ENCODE measurements around the gene SNRPB.
A peak's percentile ranks its signal among the peaks of the same experiment; 100 is the strongest.

The SNRPB gene

DNA sequence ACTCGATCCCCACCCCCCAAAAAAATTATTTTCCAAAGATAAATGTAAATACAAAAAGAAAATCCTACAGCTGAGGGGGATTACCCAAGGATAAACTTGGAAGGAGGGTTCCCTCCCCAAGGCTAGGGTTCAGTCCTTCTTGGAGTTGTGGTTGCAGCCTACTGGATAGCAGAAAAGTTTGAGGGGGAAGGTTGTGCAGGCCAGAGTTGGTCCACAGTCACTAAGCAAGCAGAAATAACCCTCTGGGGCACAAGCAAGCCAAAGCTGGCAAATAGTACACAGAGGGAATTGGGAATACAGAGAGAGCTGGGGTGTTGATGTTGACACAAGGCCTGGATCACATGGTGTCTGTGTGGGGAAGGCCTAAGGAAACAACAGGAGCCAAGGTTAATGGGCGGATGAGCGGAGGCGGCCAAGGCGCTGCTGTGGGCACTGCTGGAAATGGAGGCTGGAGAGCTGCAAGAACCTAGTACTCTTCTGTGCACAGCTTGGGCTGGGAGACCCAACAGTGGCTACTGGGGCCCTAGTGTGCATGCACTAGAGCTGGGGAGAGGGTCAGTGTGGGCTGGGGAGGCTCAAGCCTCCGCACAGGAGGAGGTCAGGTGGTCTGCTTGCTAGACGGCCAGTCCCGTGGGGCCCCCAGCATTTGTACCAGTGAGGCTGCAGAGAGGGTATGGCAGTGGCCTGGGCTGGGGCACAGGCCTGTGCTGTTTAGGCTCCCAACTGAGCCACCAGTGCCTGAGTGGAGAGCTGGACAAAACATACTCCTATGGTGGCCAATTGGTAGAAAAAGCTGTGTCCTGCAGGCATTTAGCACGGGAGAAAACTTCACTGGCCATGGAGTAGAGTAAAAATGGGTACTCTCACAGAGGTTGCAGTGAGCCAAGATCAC is 5.5 kb upstream of the SNRPB start:
- no peak overlapping the region for H3K27ac ChIP-seq (ENCODE audit: low read length)
- no peak overlapping the region for H3K4me3 ChIP-seq (ENCODE audit: low read length)
- no peak for DNase-seq (ENCODE audit: low read depth, low spot score)
- no peaks in the 10 kb centered on the region for H3K27me3 ChIP-seq (ENCODE audit: control insufficient read depth, insufficient read depth, low read length)
- no peaks in the 10 kb centered on the region for H3K9me3 ChIP-seq (ENCODE audit: control insufficient read depth, insufficient read depth, low read length)
- H3K4me1 ChIP-seq (ENCODE audit: control insufficient read depth, insufficient read depth, low read length): no peaks in the 10 kb centered on the region
- no CpG with 5 or more reads among the region's 9 CpGs for WGBS (ENCODE audit: insufficient coverage, insufficient read length)
- H3K36me3 ChIP-seq (ENCODE audit: control insufficient read depth, insufficient read depth, low read length): no peaks in the 10 kb centered on the region

- Histone ChIP-seq H3K4me3 (ENCODE audit: low read length) (no peak overlapping the region), H3K27me3 (ENCODE audit: control insufficient read depth, insufficient read depth, low read length) (no peaks in the 10 kb centered on the region), H3K27ac (ENCODE audit: low read length) (no peak overlapping the region), H3K4me1 (ENCODE audit: control insufficient read depth, insufficient read depth, low read length) (no peaks in the 10 kb centered on the region; the same call in 1 of the 2 replicates), H3K36me3 (ENCODE audit: control insufficient read depth, insufficient read depth, low read length) (no peaks in the 10 kb centered on the region), H3K9me3 (ENCODE audit: control insufficient read depth, insufficient read depth, low read length) (no peaks in the 10 kb centered on the region)
- WGBS (ENCODE audit: insufficient coverage, insufficient read length): no CpG with 5 or more reads among the region's 4 CpGs
- no peak for DNase-seq (ENCODE audit: low read depth, low spot score)
Observed at GRCh38 chr20:2473516-2473915, 2.9 kb upstream of the SNRPB start.

DNA sequence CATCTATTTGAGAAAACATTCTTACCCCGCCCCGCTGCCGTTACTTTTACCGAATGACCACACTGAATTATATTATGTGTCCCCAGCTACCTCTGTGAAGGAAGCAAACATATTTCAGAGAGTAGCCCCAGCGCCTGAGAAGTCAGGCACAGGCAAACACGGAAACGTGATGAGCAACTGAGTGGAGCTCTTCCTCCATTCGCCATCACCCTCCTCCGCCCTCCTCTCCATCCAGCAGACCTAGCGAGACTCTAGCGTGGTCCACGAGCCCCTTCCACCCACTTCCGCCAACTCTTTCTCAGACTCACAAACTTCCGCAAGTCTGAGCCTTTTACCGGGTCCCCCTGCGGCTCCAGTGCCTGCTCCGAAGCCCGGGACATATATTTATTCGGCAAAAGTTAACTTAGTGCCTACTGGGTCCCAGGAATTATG is 582 bp downstream of the SNRPB start:
- no CpG with 5 or more reads among the region's 19 CpGs for WGBS (ENCODE audit: insufficient coverage, insufficient read length)
- H3K27me3 ChIP-seq (ENCODE audit: control insufficient read depth, insufficient read depth, low read length): no peaks in the 10 kb centered on the region
- peaks cover 23% of the 10 kb centered on the region; the same call in 1 of the 2 replicates for H3K36me3 ChIP-seq (ENCODE audit: control insufficient read depth, insufficient read depth, low read length)
- H3K4me1 ChIP-seq (ENCODE audit: control insufficient read depth, insufficient read depth, low read length): no peaks in the 10 kb centered on the region; the same call in 1 of the 2 replicates
- peak overlapping the region; percentile 81 for H3K4me3 ChIP-seq (ENCODE audit: low read length)
- no peaks in the 10 kb centered on the region for H3K9me3 ChIP-seq (ENCODE audit: control insufficient read depth, insufficient read depth, low read length)
- DNase-seq (ENCODE audit: low read depth, low spot score): no peak
- H3K27ac ChIP-seq (ENCODE audit: low read length): no peak overlapping the region

- H3K36me3 ChIP-seq (ENCODE audit: control insufficient read depth, insufficient read depth, low read length): peaks cover 31% of the 10 kb centered on the region; the same call in 1 of the 2 replicates
- no peaks in the 10 kb centered on the region for H3K27me3 ChIP-seq (ENCODE audit: control insufficient read depth, insufficient read depth, low read length)
- no peaks in the 10 kb centered on the region for H3K9me3 ChIP-seq (ENCODE audit: control insufficient read depth, insufficient read depth, low read length)
- WGBS (ENCODE audit: insufficient coverage, insufficient read length): no CpG with 5 or more reads among the region's 11 CpGs
- no peak for DNase-seq (ENCODE audit: low read depth, low spot score)
- H3K4me1 ChIP-seq (ENCODE audit: control insufficient read depth, insufficient read depth, low read length): no peaks in the 10 kb centered on the region; the same call in 1 of the 2 replicates
- peak overlapping the region; percentile 23; the same call in 1 of the 2 replicates for H3K4me3 ChIP-seq (ENCODE audit: low read length)
- no peak overlapping the region for H3K27ac ChIP-seq (ENCODE audit: low read length)
Observed at GRCh38 chr20:2468581-2469407, 1.8 kb downstream of the SNRPB start.

DNA sequence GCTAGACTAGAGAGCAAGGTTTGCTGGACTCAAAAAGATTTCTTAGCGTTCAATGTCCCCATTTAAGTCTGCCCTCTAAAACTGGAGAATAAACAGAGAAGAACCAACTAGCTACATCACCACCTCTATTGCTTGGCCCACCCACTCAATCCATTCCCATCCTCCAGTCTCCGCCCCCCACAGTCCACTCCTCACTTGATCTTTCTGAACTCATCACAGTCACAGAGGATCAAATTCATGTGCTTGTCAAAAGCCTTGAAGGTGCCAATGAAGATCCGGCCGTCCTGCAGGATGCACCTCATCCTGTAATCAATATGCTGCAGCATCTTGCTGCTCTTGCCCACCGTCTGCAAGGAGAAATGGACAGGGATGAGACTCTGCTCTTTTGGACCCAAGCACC is 3.2 kb downstream of the SNRPB start:
- DNase-seq (ENCODE audit: low read depth, low spot score): no peak
- WGBS (ENCODE audit: insufficient coverage, insufficient read length): no CpG with 5 or more reads among the region's 5 CpGs
- Histone ChIP-seq H3K4me3 (ENCODE audit: low read length) (no peak overlapping the region), H3K36me3 (ENCODE audit: control insufficient read depth, insufficient read depth, low read length) (peaks cover 44% of the 10 kb centered on the region), H3K27me3 (ENCODE audit: control insufficient read depth, insufficient read depth, low read length) (no peaks in the 10 kb centered on the region), H3K27ac (ENCODE audit: low read length) (no peak overlapping the region), H3K4me1 (ENCODE audit: control insufficient read depth, insufficient read depth, low read length) (no peaks in the 10 kb centered on the region; the same call in 1 of the 2 replicates), H3K9me3 (ENCODE audit: control insufficient read depth, insufficient read depth, low read length) (no peaks in the 10 kb centered on the region)

GRCh38 chr20:2465100-2465499 is 5.5 kb downstream of the SNRPB start:
- no peaks in the 10 kb centered on the region for H3K27me3 ChIP-seq (ENCODE audit: control insufficient read depth, insufficient read depth, low read length)
- H3K4me1 ChIP-seq (ENCODE audit: control insufficient read depth, insufficient read depth, low read length): no peaks in the 10 kb centered on the region; the same call in 1 of the 2 replicates
- no CpG with 5 or more reads among the region's 6 CpGs for WGBS (ENCODE audit: insufficient coverage, insufficient read length)
- no peaks in the 10 kb centered on the region for H3K9me3 ChIP-seq (ENCODE audit: control insufficient read depth, insufficient read depth, low read length)
- no peak overlapping the region for H3K27ac ChIP-seq (ENCODE audit: low read length)
- peaks cover 56% of the 10 kb centered on the region for H3K36me3 ChIP-seq (ENCODE audit: control insufficient read depth, insufficient read depth, low read length)
- DNase-seq (ENCODE audit: low read depth, low spot score): no peak
- H3K4me3 ChIP-seq (ENCODE audit: low read length): no peak overlapping the region

DNA sequence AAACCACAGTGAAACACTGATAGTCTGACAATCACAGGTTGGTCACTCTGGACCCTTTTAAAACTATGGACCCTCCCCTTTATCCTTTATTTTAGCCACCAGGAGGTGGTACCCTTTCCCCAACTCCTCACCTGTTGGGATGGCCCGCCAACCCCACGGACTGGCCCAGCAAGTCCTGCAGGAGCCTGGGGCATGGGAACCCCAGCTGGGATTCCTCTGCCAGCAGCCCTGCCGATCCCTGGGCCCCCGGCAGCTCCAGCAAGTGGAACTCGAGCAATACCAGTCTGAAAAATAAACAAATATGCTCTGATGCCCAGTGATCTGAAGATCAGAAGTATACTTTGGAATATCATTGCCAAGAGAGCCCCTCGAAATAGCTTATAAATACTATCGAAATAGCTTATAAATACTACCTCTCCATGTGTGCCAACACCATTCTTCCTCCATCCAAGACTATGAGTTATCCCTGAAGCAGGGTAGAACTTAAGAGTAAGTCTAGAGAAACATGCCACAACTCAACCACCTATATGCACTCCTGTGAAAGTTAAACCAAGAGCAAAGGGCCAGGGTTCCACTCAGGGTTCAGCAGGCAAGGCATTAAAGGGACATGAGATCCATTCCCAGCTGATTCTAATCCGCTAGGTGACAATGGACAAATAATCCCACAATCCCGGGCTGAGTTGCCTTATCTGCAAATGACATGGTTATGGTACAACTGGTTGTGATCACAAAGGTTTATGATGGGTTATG is 6.8 kb downstream of the SNRPB start:
- Histone ChIP-seq H3K4me3 (ENCODE audit: low read length) (no peak overlapping the region), H3K4me1 (ENCODE audit: control insufficient read depth, insufficient read depth, low read length) (no peaks in the 10 kb centered on the region; the same call in 1 of the 2 replicates), H3K27me3 (ENCODE audit: control insufficient read depth, insufficient read depth, low read length) (no peaks in the 10 kb centered on the region), H3K27ac (ENCODE audit: low read length) (no peak overlapping the region), H3K9me3 (ENCODE audit: control insufficient read depth, insufficient read depth, low read length) (no peaks in the 10 kb centered on the region), H3K36me3 (ENCODE audit: control insufficient read depth, insufficient read depth, low read length) (peaks cover 56% of the 10 kb centered on the region)
- DNase-seq (ENCODE audit: low read depth, low spot score): no peak
- no CpG with 5 or more reads among the region's 9 CpGs for WGBS (ENCODE audit: insufficient coverage, insufficient read length)

- no peaks in the 10 kb centered on the region for H3K27me3 ChIP-seq (ENCODE audit: control insufficient read depth, insufficient read depth, low read length)
- H3K9me3 ChIP-seq (ENCODE audit: control insufficient read depth, insufficient read depth, low read length): no peaks in the 10 kb centered on the region
- WGBS (ENCODE audit: insufficient coverage, insufficient read length): no CpG with 5 or more reads among the region's 3 CpGs
- no peak for DNase-seq (ENCODE audit: low read depth, low spot score)
- no peaks in the 10 kb centered on the region for H3K4me1 ChIP-seq (ENCODE audit: control insufficient read depth, insufficient read depth, low read length)
- no peak overlapping the region for H3K27ac ChIP-seq (ENCODE audit: low read length)
- H3K36me3 ChIP-seq (ENCODE audit: control insufficient read depth, insufficient read depth, low read length): peaks cover 52% of the 10 kb centered on the region
- no peak overlapping the region for H3K4me3 ChIP-seq (ENCODE audit: low read length)
Observed at GRCh38 chr20:2462484-2462883, 8.1 kb downstream of the SNRPB start.

GRCh38 chr20:2460752-2461424 is 9.7 kb downstream of the SNRPB start:
- Histone ChIP-seq H3K4me1 (ENCODE audit: control insufficient read depth, insufficient read depth, low read length) (no peaks in the 10 kb centered on the region), H3K36me3 (ENCODE audit: control insufficient read depth, insufficient read depth, low read length) (peaks cover 40% of the 10 kb centered on the region), H3K4me3 (ENCODE audit: low read length) (no peak overlapping the region), H3K27ac (ENCODE audit: low read length) (no peak overlapping the region), H3K27me3 (ENCODE audit: control insufficient read depth, insufficient read depth, low read length) (no peaks in the 10 kb centered on the region), H3K9me3 (ENCODE audit: control insufficient read depth, insufficient read depth, low read length) (no peaks in the 10 kb centered on the region)
- DNase-seq (ENCODE audit: low read depth, low spot score): no peak
- no CpG with 5 or more reads among the region's 4 CpGs for WGBS (ENCODE audit: insufficient coverage, insufficient read length)
